Adrenal gland (tissue), 5 donors: ENCODE measurements around the gene HDLBP.

ENCODE experiments used
- POLR2A ChIP-seq, 2 donors: fragments of 450-650 bp; IDR thresholded peaks; one replicate each; pipeline ENCODE4 v1.6.1; 2017; ENCODE audit warnings: antibody characterized with exemption in 2 of 2, mild to moderate bottlenecking in 2 of 2, moderate library complexity in 1 of 2
- TF ChIP-seq, protein P1 (sequence below), 6 experiments: fragments of 450-650 bp in 4 of 6; fragments of 200-600 bp in 2 of 6; sonication (generic) in 1 of 6; IDR thresholded peaks; 1 replicate in 5 of 6; 2 replicates in 1 of 6; pipeline versions ENCODE4 v1.5.1 to v1.8.0; 2016 to 2021; ENCODE audit warnings: antibody characterized with exemption in 6 of 6, mild to moderate bottlenecking in 2 of 6, moderate library complexity in 1 of 6
- donor health status: DM: no; HTN: no; CAD: no.

DNA sequence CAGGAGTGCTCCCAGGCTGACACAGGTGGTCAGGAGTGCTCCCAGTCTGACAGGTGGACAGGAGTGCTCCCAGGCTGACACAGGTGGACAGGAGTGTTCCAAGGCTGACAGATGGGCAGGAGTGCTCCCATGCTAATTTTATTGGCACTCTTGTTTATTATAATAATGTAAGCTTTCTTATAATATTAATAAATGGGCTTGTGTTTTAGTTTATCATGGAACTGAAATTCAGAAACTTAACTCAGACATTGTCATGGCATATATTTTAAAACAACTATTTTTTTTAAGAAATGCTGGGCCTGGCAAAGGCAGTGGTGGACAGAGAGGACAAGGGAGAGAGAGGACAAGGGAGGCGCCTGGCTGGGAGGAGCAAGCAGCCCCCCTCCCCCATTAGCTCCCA is 108.3 kb downstream of the HDLBP start:
- TF ChIP-seq, protein P1, sequence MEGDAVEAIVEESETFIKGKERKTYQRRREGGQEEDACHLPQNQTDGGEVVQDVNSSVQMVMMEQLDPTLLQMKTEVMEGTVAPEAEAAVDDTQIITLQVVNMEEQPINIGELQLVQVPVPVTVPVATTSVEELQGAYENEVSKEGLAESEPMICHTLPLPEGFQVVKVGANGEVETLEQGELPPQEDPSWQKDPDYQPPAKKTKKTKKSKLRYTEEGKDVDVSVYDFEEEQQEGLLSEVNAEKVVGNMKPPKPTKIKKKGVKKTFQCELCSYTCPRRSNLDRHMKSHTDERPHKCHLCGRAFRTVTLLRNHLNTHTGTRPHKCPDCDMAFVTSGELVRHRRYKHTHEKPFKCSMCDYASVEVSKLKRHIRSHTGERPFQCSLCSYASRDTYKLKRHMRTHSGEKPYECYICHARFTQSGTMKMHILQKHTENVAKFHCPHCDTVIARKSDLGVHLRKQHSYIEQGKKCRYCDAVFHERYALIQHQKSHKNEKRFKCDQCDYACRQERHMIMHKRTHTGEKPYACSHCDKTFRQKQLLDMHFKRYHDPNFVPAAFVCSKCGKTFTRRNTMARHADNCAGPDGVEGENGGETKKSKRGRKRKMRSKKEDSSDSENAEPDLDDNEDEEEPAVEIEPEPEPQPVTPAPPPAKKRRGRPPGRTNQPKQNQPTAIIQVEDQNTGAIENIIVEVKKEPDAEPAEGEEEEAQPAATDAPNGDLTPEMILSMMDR (IDR thresholded peaks at IDR 0.05): no peak
- no peak for TF ChIP-seq POLR2A (IDR thresholded peaks at IDR 0.05)
